ENCODE results near the gene RNF44. TPM values are rescaled to one million over a fixed set of nuclear protein-coding genes. Genes with fewer than 3 reads are reported as not detected.

Gene RNF44
- total RNA-seq, 1 experiment from 2014 or later = 113 TPM

DNA sequence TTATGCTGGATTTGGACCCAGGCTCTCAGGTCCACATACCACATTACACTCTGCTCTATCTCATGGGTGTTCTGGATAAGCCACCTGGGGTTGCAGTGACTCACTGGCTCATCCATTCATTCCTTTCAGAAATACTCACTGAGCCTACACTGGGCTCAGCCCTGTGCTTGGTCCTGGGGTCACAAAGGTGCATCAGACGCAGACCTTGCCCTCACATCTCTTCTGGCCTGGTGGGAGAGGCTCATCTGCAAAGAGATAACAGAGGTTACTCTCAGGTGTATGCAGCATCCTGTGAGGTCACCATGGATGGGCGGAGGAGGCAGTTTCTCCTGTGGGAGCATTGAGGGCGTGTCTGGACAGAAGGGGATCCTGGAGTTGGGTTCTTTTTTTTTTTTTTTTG is 24.1 kb upstream of the RNF44 start:
- TF ChIP-seq SIN3A (IDR thresholded peaks at IDR 0.05; ENCODE audit: borderline replicate concordance, insufficient read depth, low read depth, low read length) (no peak), POLR2AphosphoS5 (IDR thresholded peaks at IDR 0.05; ENCODE audit: low read depth, low read length) (no peak), CTCF (IDR thresholded peaks at IDR 0.05) (no peak)
- ChIA-PET CTCF (no interaction called here), POLR2A (interaction anchor here (0.6 kb wide), 2 partner anchors 40 to 132 kb away, joined by 3 to 13 read pairs; no protein-coding TSS in a partner anchor)
- ATAC-seq = no peak
- H3K27me3 ChIP-seq (ENCODE audit: control insufficient read depth, insufficient read depth, low read length) = no peaks in the 10 kb centered on the region
- H3K27ac ChIP-seq (ENCODE audit: low read length) = no peak overlapping the region
- no peak for DNase-seq (ENCODE audit: low read depth, low spot score)
- H3K4me3 ChIP-seq (ENCODE audit: low read depth in 2 of 2, low read length in 2 of 2) = no peak overlapping the region
- no peaks in the 10 kb centered on the region for H3K9me3 ChIP-seq (ENCODE audit: control insufficient read depth, insufficient read depth, low read depth, low read length)
- H3K4me1 ChIP-seq (ENCODE audit: control insufficient read depth, insufficient read depth, low read length) = no peaks in the 10 kb centered on the region
- H3K36me3 ChIP-seq (ENCODE audit: control insufficient read depth, insufficient read depth, low read length) = no peaks in the 10 kb centered on the region
- in situ Hi-C loops (cut with HindIII; ENCODE audit: low pct_unique_long_range_greater_than_20kb, low sequenced_read_pairs) (no loop called here), intact Hi-C loops (cut with micrococcal nuclease; ENCODE audit: unreplicated experiment) (no loop called here)
- no TSS peak for BruUV-seq (replicated peaks)

DNA sequence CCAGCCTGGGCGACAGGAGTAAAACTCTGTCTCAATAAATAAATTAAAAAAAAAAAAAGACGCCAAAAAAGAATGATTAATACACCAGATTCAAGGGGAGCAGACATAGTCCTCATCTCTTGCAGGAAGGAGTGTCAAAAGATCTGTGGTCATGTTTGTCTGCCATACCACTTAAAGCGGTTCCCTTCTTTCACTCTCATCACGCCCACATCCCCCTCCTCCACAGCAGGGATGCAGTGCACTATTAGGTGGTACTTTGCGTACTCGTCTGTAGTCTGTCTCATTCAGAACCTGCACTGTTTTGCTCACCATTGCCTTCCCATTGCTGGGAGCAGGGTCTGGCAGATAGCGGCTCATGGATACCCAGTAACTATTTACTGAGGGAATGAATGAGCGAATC is 23.2 kb upstream of the RNF44 start:
- ATAC-seq (no peak), DNase-seq (ENCODE audit: low read depth, low spot score) (no peak)
- in situ Hi-C loops (cut with HindIII; ENCODE audit: low pct_unique_long_range_greater_than_20kb, low sequenced_read_pairs) = no loop called here
- intact Hi-C loops (cut with micrococcal nuclease; ENCODE audit: unreplicated experiment) = no loop called here
- no peaks in the 10 kb centered on the region for H3K9me3 ChIP-seq (ENCODE audit: control insufficient read depth, insufficient read depth, low read depth, low read length)
- no peaks in the 10 kb centered on the region for H3K36me3 ChIP-seq (ENCODE audit: control insufficient read depth, insufficient read depth, low read length)
- no TSS peak for BruUV-seq (replicated peaks)
- TF ChIP-seq TCF7L2 (IDR thresholded peaks at IDR 0.05; ENCODE audit: low read depth, low read length) = no peak
- no peak for TF ChIP-seq POLR2AphosphoS5 (IDR thresholded peaks at IDR 0.05; ENCODE audit: low read depth, low read length)
- no peak for TF ChIP-seq CTCF (IDR thresholded peaks at IDR 0.05)
- TF ChIP-seq REST (IDR thresholded peaks at IDR 0.05; ENCODE audit: insufficient read depth in 1 of 2, low read depth in 2 of 2, low read length in 1 of 2) = no peak
- TF ChIP-seq SIN3A (IDR thresholded peaks at IDR 0.05; ENCODE audit: borderline replicate concordance, insufficient read depth, low read depth, low read length) = no peak
- H3K4me1 ChIP-seq (ENCODE audit: control insufficient read depth, insufficient read depth, low read length) = no peaks in the 10 kb centered on the region
- H3K27me3 ChIP-seq (ENCODE audit: control insufficient read depth, insufficient read depth, low read length) = no peaks in the 10 kb centered on the region
- no peak overlapping the region for H3K4me3 ChIP-seq (ENCODE audit: low read depth in 2 of 2, low read length in 2 of 2)
- H3K27ac ChIP-seq (ENCODE audit: low read length) = no peak overlapping the region
- ChIA-PET POLR2A (interaction anchor here (0.6 kb wide), 1 partner anchor 41 kb away, joined by 3 read pairs; no protein-coding TSS in a partner anchor), CTCF (no interaction called here)
